KOPT-K1 (cell line): Measurements from ENCODE around the gene TCF7L2.

Experiments
- H3K27ac ChIP-seq: fragments of 200-600 bp; sonication (generic); 2 replicates; pipeline ENCODE4 v1.5.1; 2016; ENCODE audit warnings: antibody characterized with exemption, mild to moderate bottlenecking, low read depth, low read length; ENCODE audit not compliant: poor library complexity, severe bottlenecking
- H3K36me3 ChIP-seq: fragments of 200-600 bp; sonication (generic); 2 replicates; pipeline ENCODE4 v1.5.1; 2017; ENCODE audit warnings: antibody characterized with exemption, mild to moderate bottlenecking, low read length, moderate library complexity; ENCODE audit not compliant: insufficient read depth
- H3K9me3 ChIP-seq: fragments of 200-600 bp; sonication (generic); 2 replicates; pipeline ENCODE4 v1.5.1; 2017; ENCODE audit warnings: antibody characterized with exemption, low read length, mild to moderate bottlenecking; ENCODE audit not compliant: insufficient read depth, poor library complexity, severe bottlenecking

Gene TCF7L2

GRCh38 chr10:112969542-112969941, 19.5 kb downstream of the TCF7L2 start:
- Histone ChIP-seq H3K9me3 (no peaks in the 10 kb centered on the region), H3K27ac (no peak overlapping the region), H3K36me3 (no peaks in the 10 kb centered on the region)

DNA sequence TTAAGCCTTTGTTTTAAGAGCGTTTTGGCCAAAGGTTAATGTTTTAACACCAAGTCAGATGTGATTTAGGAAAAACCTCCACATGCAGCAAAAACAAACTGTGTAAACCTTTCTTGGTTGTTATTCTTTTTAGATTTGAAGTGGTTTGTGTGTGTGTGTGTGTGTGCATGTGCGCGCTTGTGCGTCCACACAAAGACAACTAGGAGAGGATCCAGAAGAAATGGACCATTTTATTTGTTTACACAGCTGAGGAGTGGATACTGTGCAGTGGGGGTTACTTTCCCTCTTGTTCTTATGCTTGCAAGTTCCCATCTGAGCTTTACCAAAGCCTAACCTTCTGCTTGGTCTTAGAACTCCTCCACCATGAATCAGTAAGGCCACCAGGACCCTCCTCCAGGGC, 20.0 kb downstream of the TCF7L2 start:
- Histone ChIP-seq H3K9me3 (no peaks in the 10 kb centered on the region), H3K27ac (no peak overlapping the region), H3K36me3 (no peaks in the 10 kb centered on the region)

DNA sequence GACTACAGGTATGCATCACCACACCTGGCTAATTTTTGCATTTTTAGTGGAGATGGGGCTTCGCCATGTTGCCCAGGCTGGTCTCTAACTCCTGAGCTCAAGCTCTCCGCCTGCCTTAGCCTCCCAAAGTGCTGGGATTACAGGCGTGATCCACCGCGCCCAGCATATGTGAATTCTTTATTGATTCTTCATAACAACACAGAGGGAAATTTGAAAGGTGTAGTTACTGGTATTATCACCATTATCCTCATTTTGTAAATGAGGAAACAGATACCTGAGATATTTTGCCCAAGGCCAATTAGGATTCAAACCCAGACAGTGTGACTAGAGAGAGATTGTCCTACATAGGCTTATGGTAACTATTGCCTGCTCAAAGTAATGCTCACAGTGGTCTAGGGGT, 22.6 kb downstream of the TCF7L2 start:
- Histone ChIP-seq H3K9me3 (no peaks in the 10 kb centered on the region), H3K36me3 (no peaks in the 10 kb centered on the region), H3K27ac (no peak overlapping the region)

- Histone ChIP-seq H3K9me3 (no peaks in the 10 kb centered on the region), H3K36me3 (no peaks in the 10 kb centered on the region), H3K27ac (no peak overlapping the region)
Observed at GRCh38 chr10:112973046-112973445, 23.0 kb downstream of the TCF7L2 start.

- no peak overlapping the region for H3K27ac ChIP-seq
- no peaks in the 10 kb centered on the region for H3K36me3 ChIP-seq
- no peaks in the 10 kb centered on the region for H3K9me3 ChIP-seq
Observed at GRCh38 chr10:112973805-112974204, 23.8 kb downstream of the TCF7L2 start.

- H3K27ac ChIP-seq, result no peak overlapping the region
- no peaks in the 10 kb centered on the region for H3K9me3 ChIP-seq
- no peaks in the 10 kb centered on the region for H3K36me3 ChIP-seq
Observed at GRCh38 chr10:112977426-112977898, 27.4 kb downstream of the TCF7L2 start.

GRCh38 chr10:112979927-112980326, 29.9 kb downstream of the TCF7L2 start:
- H3K9me3 ChIP-seq, result no peaks in the 10 kb centered on the region
- no peak overlapping the region for H3K27ac ChIP-seq
- no peaks in the 10 kb centered on the region for H3K36me3 ChIP-seq

DNA sequence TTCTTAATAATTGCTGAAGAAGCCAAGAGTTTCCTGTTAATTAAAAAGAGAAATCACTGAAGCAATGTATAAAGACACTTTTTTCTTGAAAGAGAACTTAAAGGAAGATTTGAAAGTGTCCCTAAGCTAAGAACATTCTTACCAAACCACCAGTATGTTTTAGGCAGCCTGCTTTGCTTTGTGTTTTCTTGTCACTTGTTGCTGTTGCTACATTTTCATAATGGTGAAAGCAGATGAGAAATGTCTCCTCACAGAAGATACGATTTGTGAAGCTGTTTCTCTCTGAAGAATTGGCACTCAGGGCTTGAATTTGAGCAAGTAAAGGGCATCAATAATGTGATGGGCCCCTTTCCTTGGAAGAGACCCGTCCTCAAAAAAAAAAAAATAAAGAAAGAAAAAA, 30.9 kb downstream of the TCF7L2 start:
- Histone ChIP-seq H3K36me3 (no peaks in the 10 kb centered on the region), H3K27ac (no peak overlapping the region), H3K9me3 (no peaks in the 10 kb centered on the region)

DNA sequence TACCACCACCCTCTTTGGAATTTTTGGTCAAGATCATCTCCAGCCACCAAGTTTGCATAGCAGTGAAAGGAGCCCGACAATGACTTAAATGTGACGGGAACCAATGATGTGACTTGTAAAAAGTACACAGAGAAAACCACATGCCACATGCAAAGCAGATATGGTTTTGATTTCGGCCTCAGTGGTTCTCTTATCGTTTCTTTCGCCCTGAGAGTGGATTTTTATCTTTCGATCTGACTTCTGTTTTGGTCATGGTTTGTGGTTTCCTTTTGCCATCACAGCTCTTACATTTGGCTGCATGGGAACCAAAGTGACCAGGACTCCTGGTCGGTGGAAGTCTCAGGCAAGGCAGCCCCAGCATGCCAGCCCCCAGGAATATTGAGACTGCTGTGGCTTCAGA, 31.5 kb downstream of the TCF7L2 start:
- no peak overlapping the region for H3K27ac ChIP-seq
- H3K36me3 ChIP-seq, result no peaks in the 10 kb centered on the region
- no peaks in the 10 kb centered on the region for H3K9me3 ChIP-seq

GRCh38 chr10:112983444-112984056, 33.5 kb downstream of the TCF7L2 start:
- Histone ChIP-seq H3K9me3 (no peaks in the 10 kb centered on the region), H3K27ac (no peak overlapping the region), H3K36me3 (no peaks in the 10 kb centered on the region)

DNA sequence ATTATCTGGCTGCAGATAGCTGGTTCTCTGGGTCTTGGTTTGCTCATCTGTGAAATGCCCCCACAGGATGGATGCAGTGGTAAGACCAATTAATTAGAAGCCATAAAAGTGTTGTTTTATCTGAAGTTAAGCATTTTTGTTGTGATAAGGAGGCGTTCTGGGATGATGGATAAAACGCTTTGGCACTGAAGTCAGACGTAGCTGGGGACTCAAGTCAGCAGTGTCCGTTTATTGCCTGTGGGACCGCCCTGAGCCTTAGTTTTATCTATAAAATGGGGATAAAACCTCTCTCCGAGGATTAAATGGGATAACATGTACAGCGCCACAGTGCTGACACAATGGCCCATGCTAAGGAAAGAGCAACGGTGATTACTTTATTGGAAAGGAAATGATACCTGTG, 34.7 kb downstream of the TCF7L2 start:
- Histone ChIP-seq H3K36me3 (no peaks in the 10 kb centered on the region), H3K27ac (no peak overlapping the region)

GRCh38 chr10:112985690-112986543, 35.9 kb downstream of the TCF7L2 start:
- Histone ChIP-seq H3K36me3 (no peaks in the 10 kb centered on the region), H3K27ac (no peak overlapping the region), H3K9me3 (no peaks in the 10 kb centered on the region)

More for the DNA sequence above, 34.7 kb downstream of the TCF7L2 start:
- H3K9me3 ChIP-seq, result no peaks in the 10 kb centered on the region

DNA sequence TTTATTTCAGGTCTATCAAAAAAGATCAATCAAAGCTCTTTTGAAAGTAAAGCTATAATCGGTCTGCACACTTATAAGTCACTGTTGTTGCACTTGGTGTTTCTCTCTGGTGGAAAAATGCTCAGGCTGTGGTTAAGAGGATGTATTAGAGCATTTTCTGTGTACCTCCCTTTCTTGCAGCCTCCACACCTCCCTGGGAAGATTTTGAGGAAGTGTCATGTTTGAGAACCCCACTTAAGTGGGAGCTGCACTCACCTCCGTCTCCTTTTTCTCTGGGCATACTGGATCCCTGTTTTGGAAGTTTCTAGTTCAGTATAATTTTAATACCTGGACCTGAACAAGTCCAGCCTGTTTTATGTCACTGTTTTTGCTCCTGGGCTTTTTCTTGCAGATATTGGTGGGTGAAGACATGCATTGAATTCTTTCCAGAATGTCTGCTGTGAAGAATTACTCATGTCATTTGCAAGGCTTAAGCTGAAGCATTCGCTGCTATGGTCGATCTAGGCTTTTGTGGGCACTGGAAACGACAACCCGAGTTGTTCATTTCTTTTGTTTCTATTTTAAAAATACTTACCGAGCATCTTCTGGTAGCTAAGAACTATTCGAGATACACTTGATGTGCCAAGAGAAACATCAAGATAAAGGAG, 36.6 kb downstream of the TCF7L2 start:
- Histone ChIP-seq H3K36me3 (no peaks in the 10 kb centered on the region), H3K27ac (no peak overlapping the region), H3K9me3 (no peaks in the 10 kb centered on the region)

DNA sequence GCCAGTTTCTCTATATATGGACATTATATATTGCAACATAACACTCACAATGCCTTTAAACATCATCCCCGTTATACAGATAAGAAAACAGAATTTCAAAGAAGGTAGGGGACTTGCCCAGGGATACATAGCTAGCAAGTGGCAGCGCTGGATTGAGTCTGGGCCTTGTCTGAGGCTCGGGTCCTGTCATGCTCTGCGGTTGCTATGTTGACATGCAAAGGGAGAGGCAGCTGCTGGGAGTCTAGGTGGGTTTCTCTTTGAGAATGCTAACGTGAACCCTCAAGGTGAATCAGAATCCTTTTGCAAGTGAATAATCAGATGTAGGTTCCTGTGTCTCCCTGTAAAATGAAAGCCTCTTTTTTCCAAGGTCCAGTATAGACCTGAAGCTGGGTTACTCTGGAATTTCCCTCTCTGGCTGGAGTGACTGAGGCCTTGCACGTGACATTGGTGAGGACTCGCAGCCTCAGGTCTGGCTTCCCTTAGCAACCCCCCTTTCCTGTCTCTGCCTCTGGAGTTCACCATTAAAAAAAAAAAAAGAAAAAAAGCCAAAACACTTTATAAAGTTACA, 38.9 kb downstream of the TCF7L2 start:
- Histone ChIP-seq H3K36me3 (no peaks in the 10 kb centered on the region), H3K27ac (no peak overlapping the region), H3K9me3 (no peaks in the 10 kb centered on the region)

GRCh38 chr10:112989826-112990225, 39.8 kb downstream of the TCF7L2 start:
- no peak overlapping the region for H3K27ac ChIP-seq
- no peaks in the 10 kb centered on the region for H3K9me3 ChIP-seq
- H3K36me3 ChIP-seq, result no peaks in the 10 kb centered on the region
